ENCODE data around the gene SCN10A.

- no peak for TF ChIP-seq CTCF (IDR thresholded peaks at IDR 0.05; ENCODE audit: low read depth, low read length)
- no peak for TF ChIP-seq EZH2phosphoT487 (IDR thresholded peaks at IDR 0.05; ENCODE audit: low read depth)
Measured at GRCh38 chr3:38657369-38657768, 158.6 kb downstream of the SCN10A start.

Measured in OCI-LY3 (cell line).